GM19240 (cell line): ENCODE measurements around the gene ZDHHC15.
"Not testable (repeated sequence)": the region's sequence is repeated elsewhere in the genome, so short reads cannot be mapped to it uniquely, and the experiment has no call there.

ENCODE experiments used
- DNase-seq: peaks from one replicate; pipeline ENCODE4 v3.0.0; 2011; ENCODE audit warnings: low spot score; ENCODE audit not compliant: insufficient read length

Gene ZDHHC15, protein sequence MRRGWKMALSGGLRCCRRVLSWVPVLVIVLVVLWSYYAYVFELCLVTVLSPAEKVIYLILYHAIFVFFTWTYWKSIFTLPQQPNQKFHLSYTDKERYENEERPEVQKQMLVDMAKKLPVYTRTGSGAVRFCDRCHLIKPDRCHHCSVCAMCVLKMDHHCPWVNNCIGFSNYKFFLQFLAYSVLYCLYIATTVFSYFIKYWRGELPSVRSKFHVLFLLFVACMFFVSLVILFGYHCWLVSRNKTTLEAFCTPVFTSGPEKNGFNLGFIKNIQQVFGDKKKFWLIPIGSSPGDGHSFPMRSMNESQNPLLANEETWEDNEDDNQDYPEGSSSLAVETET

DNA sequence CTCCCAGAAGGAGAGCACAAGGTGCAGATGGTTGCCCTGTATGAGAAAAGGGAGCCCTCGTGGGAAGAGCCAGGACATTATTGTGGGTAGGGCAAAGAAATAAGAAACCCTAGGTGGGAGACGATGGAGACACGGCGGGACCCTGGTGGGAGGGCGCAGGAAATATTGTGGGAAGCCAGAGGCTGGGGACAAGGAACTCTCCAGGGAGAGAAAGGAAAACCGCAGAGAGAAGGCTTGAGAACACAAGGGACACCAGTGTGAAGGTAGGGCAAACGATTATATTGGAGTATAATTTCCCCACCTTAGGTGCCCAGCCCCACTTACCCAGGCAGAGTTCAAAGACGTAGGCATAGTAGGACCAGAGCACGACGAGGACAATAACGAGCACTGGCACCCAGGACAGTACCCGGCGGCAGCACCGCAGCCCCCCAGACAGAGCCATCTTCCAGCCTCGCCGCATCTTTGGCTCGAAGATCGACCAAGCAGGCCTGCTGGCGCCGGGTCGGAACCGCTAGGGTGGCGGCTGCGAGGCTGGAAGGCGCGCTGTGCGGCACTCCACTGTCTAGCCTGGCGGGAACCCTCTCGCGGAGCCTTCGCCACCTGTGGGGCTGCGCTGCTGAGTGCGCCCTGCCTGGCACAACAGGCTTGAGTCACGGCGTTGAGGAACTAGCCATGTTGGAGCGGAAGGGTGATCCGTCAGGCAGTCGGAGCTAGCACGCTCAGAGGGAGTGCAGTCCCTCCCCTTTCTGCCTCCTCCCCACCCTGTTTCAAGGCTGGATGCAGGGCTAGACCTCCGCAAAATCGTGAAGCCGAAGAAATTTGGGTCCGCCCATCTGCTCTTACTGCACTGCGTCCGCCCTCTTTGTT lies at the start of gene ZDHHC15:
Gene ZDHHC15 (minus strand): TSS at position 473 of the 867 bp plus-strand sequence. CDS start 13 bp downstream, at position 460.
- DNase-seq, result no peak

DNA sequence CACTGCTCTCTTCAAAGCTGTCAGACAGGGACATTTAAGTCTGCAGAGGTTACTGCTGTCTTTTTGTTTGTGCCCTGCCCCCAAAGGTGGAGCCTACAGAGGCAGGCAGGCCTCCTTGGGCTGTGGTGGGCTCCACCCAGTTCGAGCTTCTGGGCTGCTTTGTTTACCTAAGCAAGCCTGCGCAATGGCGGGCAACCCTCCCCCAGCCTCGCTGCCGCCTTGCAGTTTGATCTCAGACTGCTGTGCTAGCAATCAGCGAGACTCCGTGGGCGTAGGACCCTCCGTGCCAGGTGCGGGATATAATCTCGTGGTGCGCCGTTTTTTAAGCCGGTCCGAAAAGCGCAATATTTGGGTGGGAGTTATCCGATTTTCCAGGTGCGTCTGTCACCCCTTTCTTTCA lies 37.7 kb upstream of the ZDHHC15 start:
- DNase-seq, result not testable (repeated sequence)

DNA sequence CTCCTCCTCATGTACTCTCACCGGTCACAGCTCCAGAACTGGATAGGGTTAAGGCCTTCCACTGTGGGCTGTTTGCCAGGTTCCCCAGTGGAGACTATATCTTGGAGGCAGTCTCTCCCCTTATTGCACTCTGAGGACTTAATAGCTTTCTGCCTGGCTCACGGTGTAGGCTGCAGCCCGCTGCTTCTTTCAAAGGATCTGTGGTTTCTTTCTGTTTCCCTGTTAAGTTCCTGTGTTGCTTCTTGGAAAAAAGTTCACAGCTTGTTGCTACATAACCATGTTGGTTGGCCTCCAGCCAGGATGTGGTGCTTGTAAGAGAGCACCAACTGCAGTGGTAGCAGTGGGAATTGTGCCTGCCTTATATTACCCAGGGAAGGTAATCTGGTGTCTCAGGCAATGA lies 24.9 kb upstream of the ZDHHC15 start:
- DNase-seq, result no peak

DNA sequence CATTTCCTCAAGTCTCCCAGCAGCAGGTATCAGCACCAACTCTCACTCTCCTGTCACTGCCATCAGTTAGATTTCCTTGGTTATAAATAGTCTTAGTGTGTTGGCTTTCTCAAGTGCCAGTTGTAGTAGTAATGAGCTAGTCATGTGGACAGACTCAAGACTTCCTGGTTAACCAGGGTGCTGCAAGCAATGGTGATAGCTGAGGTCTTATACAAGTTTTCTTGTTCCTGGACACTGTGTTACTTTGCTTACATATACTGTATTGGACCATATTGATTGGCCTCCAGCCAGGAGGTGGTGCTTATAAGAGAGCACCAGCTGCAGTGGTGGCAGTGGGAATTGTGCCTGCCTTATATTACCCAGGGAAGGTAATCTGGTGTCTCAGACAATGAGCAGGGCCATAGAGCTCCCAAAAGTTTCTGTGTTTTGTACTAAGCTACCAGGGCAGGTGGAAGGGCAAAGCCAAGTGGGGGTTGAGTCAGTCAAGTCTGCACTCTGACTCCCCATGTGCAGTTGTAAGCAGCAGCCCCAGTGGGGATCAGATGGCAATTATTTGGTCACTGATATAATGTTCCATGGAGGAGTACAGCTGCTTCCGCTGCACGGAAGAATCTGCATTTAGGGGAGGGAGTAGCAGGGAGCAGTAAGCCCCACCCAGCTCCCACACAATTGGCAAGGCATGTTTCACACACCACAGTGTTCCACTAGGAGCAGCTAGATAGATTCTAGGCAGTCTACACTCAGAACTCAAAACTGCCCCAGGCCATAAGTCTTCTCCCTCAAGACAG lies 24.1 kb upstream of the ZDHHC15 start:
- DNase-seq, result no peak

DNA sequence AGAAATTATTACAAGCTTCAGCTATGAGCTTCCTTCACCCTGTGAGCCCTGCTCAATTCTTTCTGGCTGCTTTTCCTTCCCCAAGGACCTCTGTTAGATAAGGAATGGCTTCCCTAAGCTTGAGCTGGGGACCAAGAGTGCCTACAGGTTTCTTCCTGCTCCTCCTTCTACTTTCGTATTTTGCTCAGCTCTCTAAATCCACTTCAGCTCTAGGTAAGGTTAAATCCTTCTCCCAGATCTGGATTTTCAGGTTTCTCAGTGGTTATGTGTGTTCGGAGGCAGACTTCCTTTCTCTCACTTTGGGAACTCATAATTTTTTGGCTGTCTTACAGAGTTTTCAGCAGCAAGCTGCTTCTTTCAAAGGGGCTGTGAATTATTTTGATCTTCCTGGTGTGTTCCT lies 21.9 kb upstream of the ZDHHC15 start:
- no peak for DNase-seq

DNA sequence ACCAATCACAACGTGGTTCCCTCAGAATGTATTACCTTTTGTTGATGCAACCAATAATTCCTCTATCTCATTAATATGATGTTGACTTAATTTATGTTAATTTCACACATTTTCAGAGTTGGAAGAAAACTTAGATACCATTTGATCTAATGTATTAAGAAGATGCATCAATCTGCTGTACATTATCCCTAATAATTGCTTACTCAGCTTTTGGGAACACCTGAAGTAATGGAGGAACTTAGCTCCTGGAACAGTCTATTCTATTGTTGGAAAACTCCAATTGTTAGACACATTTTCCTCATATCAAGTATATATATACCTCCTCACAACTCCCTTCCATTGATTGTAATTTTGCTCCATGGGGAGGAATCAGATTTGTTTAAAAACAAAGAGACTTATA lies 38.9 kb downstream of the ZDHHC15 start:
- no peak for DNase-seq

DNA sequence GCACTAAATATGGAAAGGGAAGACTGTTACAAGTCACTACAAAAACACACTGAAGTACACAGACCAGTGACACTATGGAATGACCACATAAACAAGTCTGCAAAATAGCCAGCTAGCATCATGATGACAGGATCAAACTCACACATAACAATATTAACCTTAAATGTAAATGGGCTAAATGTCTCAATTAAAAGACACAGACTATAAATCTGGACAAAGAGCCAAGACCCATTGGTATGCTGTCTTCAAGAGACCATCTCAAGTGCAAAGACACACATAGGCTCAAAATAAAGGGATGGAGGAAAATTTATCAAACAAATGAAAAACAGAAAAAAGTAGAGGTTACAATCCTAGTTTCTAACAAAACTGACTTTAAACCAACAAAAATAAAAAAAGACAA lies 61.1 kb downstream of the ZDHHC15 start:
- not testable (repeated sequence) for DNase-seq

DNA sequence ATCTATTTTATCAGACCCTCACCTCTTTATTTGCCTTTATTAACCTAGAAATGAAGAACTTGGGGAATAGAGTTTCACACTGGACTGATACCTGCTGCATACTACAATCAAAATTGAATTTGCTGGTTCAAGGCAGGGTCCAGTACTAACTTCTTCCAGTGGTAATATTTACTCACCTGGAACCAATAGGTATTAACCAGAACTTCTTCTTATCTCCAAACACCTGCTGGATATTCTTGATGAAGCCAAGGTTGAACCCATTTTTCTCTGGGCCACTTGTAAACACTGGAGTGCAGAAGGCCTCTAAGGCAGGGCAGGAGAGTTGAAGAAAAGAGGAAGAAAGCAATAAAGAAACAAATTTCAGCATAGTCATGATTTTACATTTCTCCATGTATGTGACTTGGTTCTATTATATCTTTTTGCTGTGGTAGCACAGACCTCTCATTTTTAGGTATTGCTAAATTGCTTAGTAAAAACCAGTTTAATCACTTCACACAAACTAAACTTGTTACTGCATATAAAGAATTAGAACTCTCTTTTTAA lies 101.1 kb downstream of the ZDHHC15 start:
- DNase-seq, result no peak

DNA sequence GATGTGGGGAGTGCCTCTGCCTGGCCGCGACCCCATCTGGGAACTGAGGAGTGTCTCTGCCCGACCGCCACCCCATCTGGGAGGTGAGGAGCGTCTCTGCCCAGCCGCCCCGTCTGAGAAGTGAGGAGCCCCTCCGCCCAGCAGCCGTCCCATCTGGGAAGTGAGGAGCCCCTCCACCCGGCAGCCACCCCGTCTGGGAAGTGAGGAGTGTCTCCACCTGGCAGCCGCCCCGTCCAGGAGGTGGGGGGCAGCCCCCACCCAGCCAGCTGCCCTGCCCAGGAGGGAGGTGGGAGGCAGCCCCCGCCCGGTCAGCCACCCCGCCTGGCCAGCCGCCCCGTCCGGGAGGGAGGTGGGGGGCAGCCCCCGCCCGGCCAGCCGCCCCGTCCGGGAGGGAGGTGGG lies 115.7 kb downstream of the ZDHHC15 start:
- not testable (repeated sequence) for DNase-seq

DNA sequence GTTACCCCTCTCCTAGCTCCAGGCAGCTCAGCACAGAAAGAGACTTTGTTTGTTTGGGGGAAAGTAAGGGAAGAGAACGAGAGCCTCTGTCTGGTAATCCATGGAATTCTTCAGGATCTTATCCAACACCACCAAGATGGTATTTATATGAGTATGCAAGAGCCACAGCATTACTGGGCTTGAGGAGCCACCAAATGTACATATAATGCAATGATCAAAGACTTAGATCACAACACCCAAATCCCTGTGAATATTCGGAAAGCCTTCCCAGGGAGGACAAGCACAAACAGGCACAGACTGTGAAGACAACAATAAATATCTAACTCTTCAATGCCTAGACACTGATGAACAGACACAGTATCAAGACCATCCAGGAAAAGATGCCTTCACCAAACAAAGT lies 132.4 kb downstream of the ZDHHC15 start:
- no peak for DNase-seq

DNA sequence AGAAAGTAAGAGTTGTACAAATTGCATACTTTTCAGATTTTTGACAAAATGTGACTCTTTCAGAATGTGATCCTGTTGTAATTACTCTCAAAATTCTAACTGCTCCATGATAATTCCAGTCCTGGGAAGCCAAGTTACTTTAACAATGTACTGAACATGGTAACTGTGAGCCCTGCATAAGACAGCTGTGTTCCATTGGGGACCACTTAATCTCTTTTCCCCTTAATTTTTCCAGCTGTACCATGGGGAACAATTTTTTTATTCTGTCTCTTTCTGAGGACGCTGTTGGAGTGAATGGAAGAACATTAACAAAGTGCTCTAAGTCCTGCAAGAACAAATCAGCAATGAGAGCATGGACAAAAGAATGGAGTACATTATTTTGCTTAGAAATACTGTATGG lies 153.1 kb downstream of the ZDHHC15 start:
- no peak for DNase-seq

DNA sequence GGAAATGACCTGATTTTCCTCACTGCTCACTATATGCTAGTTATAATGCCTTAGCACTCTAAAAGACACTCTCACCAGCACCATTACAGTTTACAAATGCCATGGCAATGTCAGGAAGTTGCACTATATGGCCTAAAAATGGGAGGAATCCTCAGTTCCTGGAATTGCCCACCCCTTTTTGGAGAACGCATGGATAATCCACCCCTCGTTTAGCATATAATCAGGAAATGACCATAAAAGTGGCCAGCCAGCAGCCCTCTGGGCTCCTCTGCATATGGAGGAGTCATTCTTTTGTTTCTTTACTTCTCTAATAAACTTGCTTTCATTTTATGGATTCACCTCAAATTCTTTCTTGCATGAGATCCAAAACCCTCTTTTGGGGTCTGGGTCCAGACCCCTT lies 156.0 kb downstream of the ZDHHC15 start:
- no peak for DNase-seq

DNA sequence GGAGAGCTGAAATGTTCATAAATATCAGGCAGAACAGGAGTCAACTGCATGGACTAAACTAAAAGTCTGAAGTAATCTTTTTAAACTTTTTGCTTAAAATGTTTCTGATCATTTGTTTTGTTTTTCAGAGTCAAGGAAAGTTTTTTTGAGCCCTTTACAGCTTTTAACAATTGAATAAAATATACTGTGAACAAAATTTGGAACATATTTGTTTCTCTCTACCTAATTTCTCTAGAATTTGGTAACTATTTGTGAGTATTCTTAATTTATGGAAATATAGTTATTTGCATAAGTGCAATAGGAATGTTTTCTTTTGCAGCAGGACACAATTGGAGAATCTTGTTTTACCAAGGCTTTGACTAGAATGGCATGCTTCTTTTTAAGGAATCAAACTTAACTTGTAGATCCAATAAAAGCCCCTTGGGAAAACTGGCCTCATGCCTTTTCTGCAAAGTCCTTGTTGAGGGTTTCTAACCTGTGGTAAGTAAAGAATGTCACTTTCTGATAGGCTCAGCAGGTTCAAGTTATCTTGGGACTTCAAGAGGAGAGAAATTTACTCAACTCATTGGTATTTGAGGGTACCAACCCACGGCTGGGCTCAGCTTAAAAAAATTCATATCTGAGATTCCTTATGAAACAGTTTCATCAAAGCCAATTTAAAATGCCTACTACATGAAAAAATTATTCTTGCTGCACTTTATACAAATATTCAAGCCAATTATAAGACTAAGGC lies 157.4 kb downstream of the ZDHHC15 start:
- DNase-seq, result no peak

DNA sequence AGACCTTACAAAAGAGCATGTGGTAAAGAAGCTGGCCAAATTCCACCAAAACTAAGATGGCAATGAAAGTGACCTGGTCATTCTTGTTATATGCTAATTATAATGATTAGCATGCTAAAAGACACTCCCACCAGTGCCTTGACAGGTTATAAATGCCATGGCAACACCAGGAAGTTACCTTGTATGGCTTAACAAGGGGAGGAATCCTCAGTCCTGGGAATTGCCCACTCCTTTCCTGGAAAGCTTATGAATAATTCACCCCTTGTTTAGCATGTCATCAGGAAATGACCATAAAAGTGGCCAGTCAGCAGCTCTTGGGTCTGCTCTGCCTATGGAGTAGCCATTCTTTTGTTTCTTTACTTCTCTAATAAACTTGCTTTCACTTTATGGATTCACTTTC lies 161.0 kb downstream of the ZDHHC15 start:
- no peak for DNase-seq

DNA sequence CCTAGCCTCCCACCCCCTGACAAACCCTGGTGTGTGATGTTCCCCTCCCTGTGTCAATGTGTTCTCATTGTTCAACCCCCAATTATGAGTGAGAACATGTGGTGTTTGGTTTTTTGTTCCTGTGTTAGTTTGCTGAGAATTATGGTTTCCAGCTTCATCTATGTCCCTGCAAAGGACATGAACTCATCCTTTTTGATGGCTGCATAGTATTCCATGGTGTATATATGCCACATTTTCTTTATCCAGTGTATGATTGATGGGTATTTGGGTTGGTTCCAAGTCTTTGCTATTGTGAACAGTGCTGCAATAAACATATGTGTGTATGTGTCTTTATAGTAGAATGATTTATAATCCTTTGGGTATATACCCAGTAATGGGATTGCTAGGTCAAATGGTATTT lies 174.2 kb downstream of the ZDHHC15 start:
- not testable (repeated sequence) for DNase-seq

DNA sequence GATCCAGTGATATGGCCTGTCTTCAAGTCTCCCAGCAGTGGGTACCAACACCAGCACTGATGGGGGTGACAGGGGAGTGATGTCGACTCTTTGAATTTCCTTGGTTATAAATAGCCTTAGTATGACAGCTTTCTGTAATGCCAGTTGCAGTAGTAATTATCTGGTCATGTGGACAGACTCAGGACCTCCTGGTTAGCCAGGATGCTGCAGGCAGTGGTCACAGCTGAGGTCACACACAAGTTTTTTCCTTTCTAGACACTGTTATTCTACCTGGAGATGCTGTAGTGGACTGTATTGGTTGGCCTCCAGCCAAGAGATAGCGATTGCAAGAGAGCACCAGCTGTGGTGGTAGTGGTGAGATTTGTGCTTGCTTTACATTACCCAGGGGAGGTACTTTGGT lies 185.3 kb downstream of the ZDHHC15 start:
- no peak for DNase-seq

DNA sequence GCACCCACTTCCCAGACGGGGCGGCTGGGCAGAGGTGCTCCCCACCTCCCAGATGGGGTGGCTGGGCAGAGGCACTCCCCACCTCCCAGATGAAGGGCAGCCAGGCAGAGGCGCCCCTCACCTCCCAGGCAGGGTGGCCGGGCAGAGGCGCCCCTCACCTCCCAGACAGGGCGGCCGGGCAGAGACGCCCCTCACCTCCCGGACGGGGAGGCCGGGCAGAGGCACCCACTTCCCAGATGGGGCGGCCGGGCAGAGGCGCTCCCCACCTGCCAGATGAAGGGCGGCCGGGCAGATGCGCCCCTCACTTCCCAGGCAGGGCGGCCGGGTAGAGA lies 187.7 kb downstream of the ZDHHC15 start:
- DNase-seq, result no peak

DNA sequence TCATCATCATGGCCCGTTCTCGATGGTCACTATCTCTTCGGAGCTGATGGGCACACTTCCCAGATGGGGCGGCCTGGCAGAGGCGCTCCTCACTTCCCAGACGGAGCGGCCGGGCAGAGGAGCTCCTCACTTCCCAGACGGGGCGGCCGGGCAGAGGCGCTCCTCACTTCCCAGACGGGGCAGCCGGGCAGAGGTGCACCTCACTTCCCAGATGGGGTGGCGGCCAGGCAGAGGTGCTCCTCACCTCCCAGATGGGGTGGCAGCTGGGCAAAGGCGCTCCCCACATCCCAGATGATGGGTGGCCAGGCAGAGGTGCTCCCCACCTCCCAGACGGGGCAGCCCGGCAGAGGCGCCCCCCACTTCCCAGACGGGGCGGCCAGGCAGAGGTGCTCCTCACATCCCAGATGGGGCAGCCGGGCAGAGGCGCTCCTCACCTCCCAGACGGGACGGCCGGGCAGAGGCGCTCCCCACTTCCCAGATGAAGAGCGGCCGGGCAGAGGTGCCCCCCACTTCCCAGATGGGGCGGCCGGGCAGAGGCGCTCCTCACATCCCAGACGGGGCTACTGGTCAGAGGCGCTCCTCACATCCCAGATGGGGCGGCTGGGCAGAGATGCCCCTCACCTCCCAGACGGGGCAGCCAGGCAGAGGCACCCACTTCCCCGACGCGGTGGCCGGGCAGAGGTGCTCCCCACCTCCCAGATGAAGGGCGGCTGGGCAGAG lies 188.3 kb downstream of the ZDHHC15 start:
- not testable (repeated sequence) for DNase-seq

DNA sequence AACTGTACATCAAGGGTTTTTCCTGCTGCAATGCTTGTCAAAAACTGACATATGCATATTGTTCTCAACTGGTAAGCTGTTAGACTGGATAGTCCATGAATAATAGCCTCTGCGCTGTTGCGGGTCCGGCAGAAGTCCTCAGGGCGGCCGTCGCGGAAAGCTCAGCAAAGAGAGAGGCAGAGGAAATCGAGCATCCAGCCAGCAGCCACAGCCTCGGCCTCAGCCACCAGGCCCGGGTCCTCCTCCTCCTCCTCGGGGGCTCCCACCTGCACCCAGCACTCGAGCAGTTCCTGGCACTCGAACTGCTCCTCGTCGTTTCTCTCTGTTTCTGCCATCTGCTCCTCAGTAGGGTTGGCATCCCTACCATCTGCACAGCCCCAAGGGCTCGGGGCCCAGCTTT lies 195.2 kb downstream of the ZDHHC15 start:
- DNase-seq, result no peak
